Liver (tissue), 9 donors: ENCODE measurements around the gene NFYB. TPM values are rescaled to one million over a fixed set of nuclear protein-coding genes. Genes with fewer than 3 reads are reported as not detected.
"Not testable (repeated sequence)": the region's sequence is repeated elsewhere in the genome, so short reads cannot be mapped to it uniquely, and the experiment has no call there.

Source experiments
- DNase-seq: peaks from one replicate; pipeline ENCODE4 v3.0.0-alpha.2; 2017; ENCODE audit warnings: low spot score
- H3K27ac ChIP-seq, 2 donors: one replicate each; pipeline ENCODE4 v1.7.0; 2013; ENCODE audit warnings: inconsistent platforms in 2 of 2, low read length in 2 of 2, control low read depth in 1 of 2, low read depth in 1 of 2, mild to moderate bottlenecking in 1 of 2
- H3K27me3 ChIP-seq, 4 donors: one replicate each; pipeline versions ENCODE4 v1.6.1 to v1.7.0; 2013; ENCODE audit warnings: low read length in 3 of 4, inconsistent platforms in 1 of 4, mild to moderate bottlenecking in 1 of 4, moderate library complexity in 1 of 4; ENCODE audit not compliant: control insufficient read depth in 4 of 4, insufficient read depth in 4 of 4
- H3K36me3 ChIP-seq, 4 donors: one replicate each; pipeline versions ENCODE4 v1.6.1 to v1.7.0; 2013; ENCODE audit warnings: low read length in 3 of 4, mild to moderate bottlenecking in 3 of 4, low read depth in 1 of 4, moderate library complexity in 1 of 4; ENCODE audit not compliant: control insufficient read depth in 4 of 4, insufficient read depth in 3 of 4
- H3K4me1 ChIP-seq, 4 donors: one replicate each; pipeline versions ENCODE4 v1.6.1 to v1.7.0; 2013; ENCODE audit warnings: low read length in 3 of 4, mild to moderate bottlenecking in 3 of 4, moderate library complexity in 1 of 4; ENCODE audit not compliant: control insufficient read depth in 4 of 4, insufficient read depth in 4 of 4
- H3K4me3 ChIP-seq, 3 donors: one replicate each; pipeline versions ENCODE4 v1.6.1 to v1.7.0; 2013; ENCODE audit warnings: low read length in 3 of 3, control low read depth in 1 of 3, low read depth in 1 of 3, mild to moderate bottlenecking in 1 of 3
- H3K9ac ChIP-seq, 2 donors: one replicate each; pipeline ENCODE4 v1.7.0; 2013; ENCODE audit warnings: low read length in 2 of 2, mild to moderate bottlenecking in 2 of 2, moderate library complexity in 2 of 2, control low read depth in 1 of 2, low read depth in 1 of 2
- H3K9me3 ChIP-seq, 4 donors: one replicate each; pipeline versions ENCODE4 v1.6.1 to v1.7.0; 2013; ENCODE audit warnings: low read length in 3 of 4; ENCODE audit not compliant: control insufficient read depth in 4 of 4
- ATF3 ChIP-seq: IDR thresholded peaks from 2 replicates; pipeline ENCODE4 v1.6.1; 2016; ENCODE audit warnings: antibody characterized with exemption
- CTCF ChIP-seq: fragments of 150-350 bp; IDR thresholded peaks from 2 replicates; pipeline ENCODE4 v1.5.1; 2017; ENCODE audit warnings: improper control_type of control experiment, low read depth, low read length; ENCODE audit not compliant: missing input control
- EGR1 ChIP-seq, 2 donors: IDR thresholded peaks; 2 replicates each; pipeline ENCODE4 v1.6.1; 2016 to 2018; ENCODE audit warnings: antibody characterized with exemption in 2 of 2, low read depth in 2 of 2
- FOXA1 ChIP-seq: IDR thresholded peaks from 2 replicates; pipeline ENCODE4 v1.6.1; 2016; ENCODE audit warnings: antibody characterized with exemption
- FOXA2 ChIP-seq: IDR thresholded peaks from 2 replicates; pipeline ENCODE4 v1.6.1; 2016; ENCODE audit warnings: antibody characterized with exemption
- HNF4A ChIP-seq, 2 donors: conservative IDR thresholded peaks; 2 replicates each; pipeline ENCODE4 v1.6.1; 2016; ENCODE audit warnings: antibody characterized with exemption in 2 of 2, mild to moderate bottlenecking in 2 of 2
- HNF4G ChIP-seq: IDR thresholded peaks from 2 replicates; pipeline ENCODE4 v1.6.1; 2016; ENCODE audit warnings: antibody characterized with exemption
- JUND ChIP-seq, 2 donors: IDR thresholded peaks; 2 replicates each; pipeline ENCODE4 v1.6.1; 2016; ENCODE audit warnings: antibody characterized with exemption in 2 of 2
- MAX ChIP-seq: IDR thresholded peaks from 2 replicates; pipeline ENCODE4 v1.6.1; 2016; ENCODE audit warnings: antibody characterized with exemption
- RAD21 ChIP-seq, 2 donors: IDR thresholded peaks; 2 replicates each; pipeline ENCODE4 v1.6.1; 2016; ENCODE audit warnings: antibody characterized with exemption in 2 of 2, mild to moderate bottlenecking in 2 of 2
- REST ChIP-seq: IDR thresholded peaks from 2 replicates; pipeline ENCODE4 v1.6.1; 2016; ENCODE audit warnings: antibody characterized with exemption, mild to moderate bottlenecking
- RXRA ChIP-seq, 2 donors: IDR thresholded peaks; 2 replicates each; pipeline ENCODE4 v1.6.1; 2017 to 2018; ENCODE audit warnings: antibody characterized with exemption in 2 of 2, mild to moderate bottlenecking in 1 of 2
- SP1 ChIP-seq: IDR thresholded peaks from 2 replicates; pipeline ENCODE4 v1.6.1; 2018; ENCODE audit warnings: antibody characterized with exemption, mild to moderate bottlenecking
- TAF1 ChIP-seq: conservative IDR thresholded peaks from 2 replicates; pipeline ENCODE4 v1.6.1; 2016; ENCODE audit warnings: antibody characterized with exemption, mild to moderate bottlenecking
- YY1 ChIP-seq: IDR thresholded peaks from 2 replicates; pipeline ENCODE4 v1.6.1; 2016; ENCODE audit warnings: antibody characterized with exemption, mild to moderate bottlenecking
- WGBS: extraction: QIAGEN DNeasy Blood & Tissue Kit; methylation state at CpG from one replicate; pipeline ENCODE4 v1.1.7; 2013; 5-methylcytosine and 5-hydroxymethylcytosine counted together
- polyA plus RNA-seq, 2 donors: library from polyadenylated mRNA; stranded (reverse) in 1 of 2; unstranded in 1 of 2; fragments of 200-250 nt in 1 of 2; fragments of >200 nt in 1 of 2; fragmentation: Nextera tagmentation in 1 of 2; extraction: Ambion mirVana in 1 of 2; gene quantifications; one replicate each; pipeline versions ENCODE4 v1.2.1 to v1.2.3, GENCODE V29; 2013 to 2015
- total RNA-seq, 2 donors: library from RNA; depleted of rRNA; stranded (reverse); fragments of >200 nt; gene quantifications; one replicate each; pipeline ENCODE4 v1.2.3, GENCODE V29; 2014
- TF ChIP-seq, protein P1 (sequence below): IDR thresholded peaks from 2 replicates; pipeline ENCODE4 v1.6.1; 2016; ENCODE audit warnings: antibody characterized with exemption
- donor health status: healthy.
- donor health status: healthy.
- donor health status: healthy.
- donor health status: healthy.
- donor health status: healthy.

Gene NFYB
- total and polyA plus RNA-seq, 4 donors = 7.6 to 14.6 (median 11.5) TPM

GRCh38 chr12:104114834-104115586 lies 23.0 kb downstream of the NFYB start:
- Histone ChIP-seq H3K9ac (peak overlapping the region in 1 of 2 donors; percentile 45), H3K27ac (peak overlapping the region; percentile 48 to 72), H3K4me1 (peaks cover 0 to 25% (median 15%) of the 10 kb centered on the region in 4 donors)
- TF ChIP-seq MAX = peak; percentile 13
- peak; percentile 88 to 91 for TF ChIP-seq HNF4A (conservative IDR thresholded peaks at IDR 0.05)
- TF ChIP-seq REST = peak; percentile 60
- peak; percentile 19 for TF ChIP-seq ATF3
- peak; percentile 48 for TF ChIP-seq HNF4G
- TF ChIP-seq SP1 = peak; percentile 80
- TF ChIP-seq EGR1 (IDR thresholded peaks at IDR 0.05; ENCODE audit: low read depth in 2 of 2) = peak in 1 of 2 donors; percentile 19
- TF ChIP-seq FOXA2 = peak; percentile 33
- TF ChIP-seq TAF1 = peak; percentile 61
- peak; percentile 30 to 71 for TF ChIP-seq RXRA (IDR thresholded peaks at IDR 0.05)
- peak; percentile 14 to 25 for TF ChIP-seq RAD21 (IDR thresholded peaks at IDR 0.05)
- TF ChIP-seq JUND (IDR thresholded peaks at IDR 0.05) = peak; percentile 26 to 75
- not testable (repeated sequence) for H3K27me3 ChIP-seq, H3K9me3 ChIP-seq, H3K4me3 ChIP-seq, H3K36me3 ChIP-seq, DNase-seq
- 41% methylated on average over 14 of the region's 14 CpGs for whole genome bisulfite sequencing

GRCh38 chr12:104109446-104110271 lies 28.4 kb downstream of the NFYB start:
- 37% methylated on average over 4 of the region's 4 CpGs for WGBS
- no peak for TF ChIP-seq CTCF
- no peak for TF ChIP-seq FOXA1
- TF ChIP-seq YY1 = peak; percentile 35
- peak in 1 of 2 donors; percentile 50 for TF ChIP-seq RXRA (IDR thresholded peaks at IDR 0.05)
- TF ChIP-seq HNF4A (conservative IDR thresholded peaks at IDR 0.05) = peak in 1 of 2 donors; percentile 26
- peak; percentile 11 for TF ChIP-seq SP1
- TF ChIP-seq ATF3 = no peak
- TF ChIP-seq, protein P1, sequence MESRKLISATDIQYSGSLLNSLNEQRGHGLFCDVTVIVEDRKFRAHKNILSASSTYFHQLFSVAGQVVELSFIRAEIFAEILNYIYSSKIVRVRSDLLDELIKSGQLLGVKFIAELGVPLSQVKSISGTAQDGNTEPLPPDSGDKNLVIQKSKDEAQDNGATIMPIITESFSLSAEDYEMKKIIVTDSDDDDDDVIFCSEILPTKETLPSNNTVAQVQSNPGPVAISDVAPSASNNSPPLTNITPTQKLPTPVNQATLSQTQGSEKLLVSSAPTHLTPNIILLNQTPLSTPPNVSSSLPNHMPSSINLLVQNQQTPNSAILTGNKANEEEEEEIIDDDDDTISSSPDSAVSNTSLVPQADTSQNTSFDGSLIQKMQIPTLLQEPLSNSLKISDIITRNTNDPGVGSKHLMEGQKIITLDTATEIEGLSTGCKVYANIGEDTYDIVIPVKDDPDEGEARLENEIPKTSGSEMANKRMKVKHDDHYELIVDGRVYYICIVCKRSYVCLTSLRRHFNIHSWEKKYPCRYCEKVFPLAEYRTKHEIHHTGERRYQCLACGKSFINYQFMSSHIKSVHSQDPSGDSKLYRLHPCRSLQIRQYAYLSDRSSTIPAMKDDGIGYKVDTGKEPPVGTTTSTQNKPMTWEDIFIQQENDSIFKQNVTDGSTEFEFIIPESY = peak; percentile 31
- TF ChIP-seq EGR1 (IDR thresholded peaks at IDR 0.05; ENCODE audit: low read depth in 2 of 2) = no peak
- DNase-seq = no peak
- peaks cover 0 to 3% (median 0%) of the 10 kb centered on the region in 4 donors for H3K36me3 ChIP-seq
- no peaks in the 10 kb centered on the region for H3K9me3 ChIP-seq
- H3K27me3 ChIP-seq = no peaks in the 10 kb centered on the region
- H3K4me1 ChIP-seq = peaks cover 2 to 23% (median 15%) of the 10 kb centered on the region in 4 donors
- no peak overlapping the region for H3K9ac ChIP-seq
- H3K27ac ChIP-seq = no peak overlapping the region
- H3K4me3 ChIP-seq = no peak overlapping the region
